HepG2 (cell line): ENCODE data around the gene GPR156. TPM values are rescaled to one million over a fixed set of nuclear protein-coding genes. Genes with fewer than 3 reads are reported as not detected.
"Not testable (repeated sequence)": the region's sequence is repeated elsewhere in the genome, so short reads cannot be mapped to it uniquely, and the experiment has no call there.

Experiments used
- ATAC-seq: fragments of 200-7000 bp; cut with Tn5 transposase; 3 replicates; pipeline ENCODE4 v1.9.1; 2020; ENCODE audit warnings: mild to moderate bottlenecking, moderate library complexity
- BruUV-seq: library from RNA; stranded (reverse); fragments of 400-500 nt; replicated peaks from 2 replicates; lab custom pipeline; 2021; lab: Mats Ljungman, UMichigan
- CTCF ChIA-PET: fragments of 300-600 bp; formaldehyde crosslinking; extraction: SDS; loops from one replicate; lab custom pipeline; 2021; ENCODE audit warnings: low total read pairs, inconsistent platforms, low intra/inter-chr PET ratio; lab: Yijun Ruan, JAX
- POLR2A ChIA-PET: fragments of 350-600 bp; sonication (Branson Sonifier 250); formaldehyde crosslinking; loops from one replicate; lab custom pipeline; 2020; ENCODE audit warnings: antibody characterized with exemption, inconsistent platforms; lab: Yijun Ruan, JAX
- DNase-seq: peaks from one replicate; pipeline ENCODE4 v3.0.0-alpha.2; 2015; ENCODE audit warnings: low spot score
- FAIRE-seq: peaks from 3 replicates; lab custom pipeline; 2011; peaks lifted over from hg19 to GRCh38; lab: Jason Lieb, UNC
- H2AFZ ChIP-seq: one replicate; pipeline ENCODE4 v1.6.1; 2011; ENCODE audit warnings: low read length, inconsistent platforms
- H3K27ac ChIP-seq: fragments of 300-600 bp; 3 replicates; pipeline ENCODE4 v1.8.0; 2011; ENCODE audit warnings: mixed run types, mild to moderate bottlenecking, mixed read lengths, low read length, inconsistent platforms; ENCODE audit not compliant: insufficient read depth; ENCODE audit errors: extremely low read length
- H3K27me3 ChIP-seq, 2 experiments: fragments of 200-600 bp in 1 of 2; 2 replicates in 1 of 2; 3 replicates in 1 of 2; pipeline versions ENCODE4 v1.6.0 to v1.8.0; 2011; ENCODE audit warnings: low read length in 2 of 2, mild to moderate bottlenecking in 2 of 2, moderate library complexity in 2 of 2, inconsistent platforms in 1 of 2; ENCODE audit not compliant: insufficient read depth in 2 of 2, control insufficient read depth in 1 of 2
- H3K36me3 ChIP-seq, 2 experiments: fragments of 200-600 bp in 1 of 2; replicated peaks in 1 of 2; 2 replicates in 1 of 2; 3 replicates in 1 of 2; pipeline versions ENCODE4 v1.5.1 to v1.8.0; 2011; ENCODE audit warnings: low read length in 2 of 2, inconsistent platforms in 1 of 2; ENCODE audit not compliant: insufficient read depth in 2 of 2, control insufficient read depth in 1 of 2
- H3K4me1 ChIP-seq: 2 replicates; pipeline ENCODE4 v1.5.1; 2012; ENCODE audit warnings: low read length, inconsistent platforms; ENCODE audit not compliant: insufficient read depth
- H3K4me2 ChIP-seq: 2 replicates; pipeline ENCODE4 v1.6.0; 2011; ENCODE audit warnings: low read depth, low read length, inconsistent platforms
- H3K4me3 ChIP-seq, 3 experiments: fragments of 200-600 bp in 1 of 3; sonication (generic), shearing (Covaris generic) in 1 of 3; replicated peaks in 1 of 3; 2 replicates each; pipeline ENCODE4 v1.5.1; 2011 to 2016; ENCODE audit warnings: low read length in 3 of 3, inconsistent platforms in 2 of 3, low read depth in 2 of 3, mild to moderate bottlenecking in 2 of 3, control low read depth in 1 of 3, mixed read lengths in 1 of 3; ENCODE audit not compliant: insufficient read depth in 1 of 3
- H3K79me2 ChIP-seq: one replicate; pipeline ENCODE4 v1.6.1; 2011; ENCODE audit warnings: low read length, inconsistent platforms; ENCODE audit not compliant: insufficient read depth
- H3K9ac ChIP-seq: 2 replicates; pipeline ENCODE4 v1.6.0; 2011; ENCODE audit warnings: mild to moderate bottlenecking, low read depth, low read length, inconsistent platforms; ENCODE audit not compliant: insufficient read depth
- H3K9me3 ChIP-seq: 2 replicates; pipeline ENCODE4 v1.5.1; 2012; ENCODE audit warnings: mild to moderate bottlenecking, low read length
- H4K20me1 ChIP-seq: 2 replicates; pipeline ENCODE4 v1.6.0; 2011; ENCODE audit warnings: inconsistent platforms, mild to moderate bottlenecking, low read length, moderate library complexity; ENCODE audit not compliant: insufficient read depth
- CAMTA2 ChIP-seq: sonication (generic); formaldehyde crosslinking; IDR thresholded peaks from 2 replicates; pipeline ENCODE4 v1.4.0; 2020; ENCODE audit warnings: mild to moderate bottlenecking, missing genetic modification reagents, borderline replicate concordance
- JDP2 ChIP-seq: sonication (generic); formaldehyde crosslinking; IDR thresholded peaks from 2 replicates; pipeline ENCODE4 v1.8.1; 2022; ENCODE audit warnings: missing genetic modification reagents, borderline replicate concordance
- MAFK ChIP-seq, 2 experiments: IDR thresholded peaks in 1 of 2; conservative IDR thresholded peaks in 1 of 2; 2 replicates each; pipeline ENCODE4 v1.6.1; 2011; ENCODE audit warnings: improper control_type of control experiment in 2 of 2, low read length in 2 of 2
- NR2F6 ChIP-seq, 2 experiments: IDR thresholded peaks; 2 replicates each; pipeline ENCODE4 v1.6.1; 2016; ENCODE audit warnings: antibody characterized with exemption in 1 of 2, mild to moderate bottlenecking in 1 of 2
- RBAK ChIP-seq: sonication (generic); formaldehyde crosslinking; IDR thresholded peaks from 2 replicates; pipeline ENCODE4 v1.5.1; 2020; ENCODE audit warnings: mild to moderate bottlenecking, missing genetic modification reagents
- SSRP1 ChIP-seq: IDR thresholded peaks from 2 replicates; pipeline ENCODE4 v1.6.1; 2016; ENCODE audit warnings: control low read depth
- ZFP36L1 ChIP-seq: sonication (generic); formaldehyde crosslinking; IDR thresholded peaks from 2 replicates; pipeline ENCODE4 v1.8.0; 2022; ENCODE audit warnings: mild to moderate bottlenecking, missing genetic modification reagents, moderate library complexity
- ZIK1 ChIP-seq: sonication (generic); formaldehyde crosslinking; IDR thresholded peaks from 2 replicates; pipeline ENCODE4 v1.5.0; 2020; ENCODE audit warnings: mild to moderate bottlenecking, low read depth, missing genetic modification reagents, borderline replicate concordance
- ZNF570 ChIP-seq: sonication (generic); formaldehyde crosslinking; IDR thresholded peaks from 2 replicates; pipeline ENCODE4 v1.4.0; 2020; ENCODE audit warnings: mild to moderate bottlenecking, missing genetic modification reagents, borderline replicate concordance
- WGBS: methylation state at CpG from one replicate; pipeline ENCODE4 v1.1.6; 2017; ENCODE audit warnings: low lambda C conversion rate; 5-methylcytosine and 5-hydroxymethylcytosine counted together
- in situ Hi-C: cut with HindIII; loops from 2 replicates; pipeline ENCODE4 v1.10.0; 2017; ENCODE audit warnings: low pct_unique_long_range_greater_than_20kb; ENCODE audit not compliant: extremely low pct_ligation_motif_present
- intact Hi-C: fragments of 100-400 bp; cut with micrococcal nuclease; formaldehyde crosslinking; loops from one replicate; pipeline ENCODE4 v1.10.0; 2022; ENCODE audit not compliant: unreplicated experiment
- polyA plus RNA-seq, 8 experiments: library from polyadenylated mRNA; depleted of rRNA in 3 of 8; stranded (reverse) in 7 of 8; unstranded in 1 of 8; fragments of >200 nt; fragmentation: Illumina TruSeq in 4 of 8; extraction: Trizol in 4 of 8; gene quantifications; 2 replicates each; pipeline versions ENCODE4 v1.2.1 to v1.2.3, GENCODE V29; 2011 to 2016; ENCODE audit warnings: low read depth in 4 of 8, missing spikeins in 1 of 8, mixed read lengths in 1 of 8; ENCODE audit not compliant: insufficient read depth in 1 of 8
- total RNA-seq, 5 experiments: library from RNA; depleted of rRNA; stranded (reverse); fragments of >200 nt; fragmentation: Illumina TruSeq; extraction: Trizol; gene quantifications; 2 replicates each; pipeline ENCODE4 v1.2.3, GENCODE V29; 2016; ENCODE audit warnings: low read depth in 1 of 5
- TF ChIP-seq, protein P1 (sequence below): fragments of 450-650 bp; IDR thresholded peaks from 2 replicates; pipeline ENCODE4 v1.6.1; 2017; ENCODE audit warnings: mild to moderate bottlenecking

Gene GPR156
- total and polyA plus RNA-seq, 2 of the 13 experiments (the other 11 are each of a cell fraction or from before 2014, with no cell fraction given): not detected

DNA sequence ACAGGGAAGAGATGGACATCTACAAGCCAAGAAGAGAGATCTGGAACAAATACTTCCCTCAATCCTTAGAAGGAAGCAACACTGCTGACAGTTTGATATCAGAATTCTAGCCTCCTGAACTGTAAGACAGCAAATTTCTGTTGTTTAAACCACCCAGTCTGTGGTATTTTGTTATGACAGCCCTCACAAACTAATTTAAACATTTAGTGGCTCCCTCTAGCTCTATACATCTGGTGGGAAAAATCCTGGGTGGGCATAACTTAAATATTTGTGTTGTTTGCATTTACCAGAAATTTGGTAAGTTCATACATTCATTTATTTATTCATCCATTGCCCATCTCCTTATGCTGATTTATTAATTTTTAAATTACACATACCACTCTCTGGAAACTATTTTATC lies 128.3 kb downstream of the GPR156 start:
- Histone ChIP-seq H3K27me3 (no peaks in the 10 kb centered on the region), H3K79me2 (no peaks in the 10 kb centered on the region), H3K9me3 (peaks cover 24% of the 10 kb centered on the region), H3K4me2 (no peak overlapping the region), H3K36me3 (no peaks in the 10 kb centered on the region), H3K27ac (no peak overlapping the region), H4K20me1 (no peaks in the 10 kb centered on the region), H3K9ac (no peak overlapping the region), H3K4me3 (no peak overlapping the region), H3K4me1 (peaks cover 26% of the 10 kb centered on the region), H2AFZ (no peak overlapping the region)
- ATAC-seq (no peak), FAIRE-seq (no peak), DNase-seq (no peak)
- intact Hi-C loops (no loop called here), in situ Hi-C loops (no loop called here)
- ChIA-PET CTCF (no interaction called here), POLR2A (no interaction called here)
- BruUV-seq: no TSS peak
- TF ChIP-seq JDP2 (no peak), ZIK1 (CRISPR knock-in tag) (no peak), CAMTA2 (CRISPR knock-in tag) (no peak), RBAK (CRISPR knock-in tag) (no peak), ZNF570 (CRISPR knock-in tag) (no peak), SSRP1 (CRISPR knock-in tag) (no peak), MAFK (conservative IDR thresholded peaks at IDR 0.05 in 1 of 2, IDR thresholded peaks at IDR 0.05 in 1 of 2; ENCODE audit: low read length in 2 of 2) (no peak), NR2F6 (IDR thresholded peaks at IDR 0.05) (no peak), NR2F6 (CRISPR knock-in tag; IDR thresholded peaks at IDR 0.05) (no peak), ZFP36L1 (CRISPR knock-in tag) (no peak)
- TF ChIP-seq, protein P1, sequence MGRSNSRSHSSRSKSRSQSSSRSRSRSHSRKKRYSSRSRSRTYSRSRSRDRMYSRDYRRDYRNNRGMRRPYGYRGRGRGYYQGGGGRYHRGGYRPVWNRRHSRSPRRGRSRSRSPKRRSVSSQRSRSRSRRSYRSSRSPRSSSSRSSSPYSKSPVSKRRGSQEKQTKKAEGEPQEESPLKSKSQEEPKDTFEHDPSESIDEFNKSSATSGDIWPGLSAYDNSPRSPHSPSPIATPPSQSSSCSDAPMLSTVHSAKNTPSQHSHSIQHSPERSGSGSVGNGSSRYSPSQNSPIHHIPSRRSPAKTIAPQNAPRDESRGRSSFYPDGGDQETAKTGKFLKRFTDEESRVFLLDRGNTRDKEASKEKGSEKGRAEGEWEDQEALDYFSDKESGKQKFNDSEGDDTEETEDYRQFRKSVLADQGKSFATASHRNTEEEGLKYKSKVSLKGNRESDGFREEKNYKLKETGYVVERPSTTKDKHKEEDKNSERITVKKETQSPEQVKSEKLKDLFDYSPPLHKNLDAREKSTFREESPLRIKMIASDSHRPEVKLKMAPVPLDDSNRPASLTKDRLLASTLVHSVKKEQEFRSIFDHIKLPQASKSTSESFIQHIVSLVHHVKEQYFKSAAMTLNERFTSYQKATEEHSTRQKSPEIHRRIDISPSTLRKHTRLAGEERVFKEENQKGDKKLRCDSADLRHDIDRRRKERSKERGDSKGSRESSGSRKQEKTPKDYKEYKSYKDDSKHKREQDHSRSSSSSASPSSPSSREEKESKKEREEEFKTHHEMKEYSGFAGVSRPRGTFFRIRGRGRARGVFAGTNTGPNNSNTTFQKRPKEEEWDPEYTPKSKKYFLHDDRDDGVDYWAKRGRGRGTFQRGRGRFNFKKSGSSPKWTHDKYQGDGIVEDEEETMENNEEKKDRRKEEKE: no peak

DNA sequence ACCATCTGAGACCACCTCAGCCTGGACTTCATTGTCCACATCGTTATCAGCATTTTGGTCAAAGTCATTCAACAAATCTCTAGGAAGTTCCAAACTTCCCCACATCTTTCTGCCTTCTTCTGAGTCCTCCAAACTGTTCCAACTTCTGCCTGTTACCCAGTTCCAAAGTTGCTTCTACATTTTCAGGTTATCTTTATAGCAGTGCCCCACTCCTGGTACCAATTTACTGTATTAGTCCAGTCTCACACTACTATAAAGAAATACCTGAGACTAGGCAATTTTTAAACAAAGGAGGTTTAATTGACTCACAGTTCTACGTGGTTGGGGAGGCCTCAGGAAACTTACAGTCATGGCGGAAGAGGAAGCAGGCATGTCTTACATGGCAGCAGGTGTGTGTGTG lies 129.3 kb downstream of the GPR156 start:
- in situ Hi-C loops, BruUV-seq, intact Hi-C loops, H3K4me3 ChIP-seq, H4K20me1 ChIP-seq, FAIRE-seq, H3K4me2 ChIP-seq, H2AFZ ChIP-seq, H3K79me2 ChIP-seq, POLR2A ChIA-PET, ATAC-seq, H3K27me3 ChIP-seq, H3K27ac ChIP-seq, H3K36me3 ChIP-seq, DNase-seq, H3K9ac ChIP-seq, CTCF ChIA-PET: not testable (repeated sequence)
- 68% methylated on average over 3 of the region's 3 CpGs for WGBS
- Histone ChIP-seq H3K4me1 (peaks cover 24% of the 10 kb centered on the region), H3K9me3 (peaks cover 24% of the 10 kb centered on the region)
